OCI-LY1 (cell line): ENCODE results near the gene MYO19.

Experiments used
- H2AFZ ChIP-seq: fragments of 200-600 bp; sonication (generic), shearing (Covaris generic); 2 replicates; pipeline ENCODE4 v1.6.0; 2014; ENCODE audit warnings: antibody characterized with exemption, mild to moderate bottlenecking, low read length
- H3F3A ChIP-seq: fragments of 200-600 bp; sonication (generic), shearing (Covaris generic); 2 replicates; pipeline ENCODE4 v1.6.0; 2014; ENCODE audit warnings: mild to moderate bottlenecking, antibody characterized with exemption, low read length, moderate library complexity; ENCODE audit not compliant: insufficient read depth
- H3K27ac ChIP-seq: fragments of 200-600 bp; sonication (generic); 2 replicates; pipeline ENCODE4 v1.5.1; 2014; ENCODE audit warnings: low read length, mixed run types, mild to moderate bottlenecking, low read depth; ENCODE audit not compliant: poor library complexity, severe bottlenecking
- H3K27me3 ChIP-seq: fragments of 200-600 bp; sonication (generic); 2 replicates; pipeline ENCODE4 v1.6.0; 2014; ENCODE audit warnings: antibody characterized with exemption, mild to moderate bottlenecking, low read length, moderate library complexity; ENCODE audit not compliant: insufficient read depth
- H3K36me3 ChIP-seq: fragments of 200-600 bp; sonication (generic); 2 replicates; pipeline ENCODE4 v1.6.1; 2014; ENCODE audit warnings: mild to moderate bottlenecking, antibody characterized with exemption, low read length, moderate library complexity, mixed read lengths; ENCODE audit not compliant: insufficient read depth
- H3K4me1 ChIP-seq: fragments of 200-600 bp; sonication (generic); 2 replicates; pipeline ENCODE4 v1.5.1; 2014; ENCODE audit warnings: mild to moderate bottlenecking, low read length, moderate library complexity; ENCODE audit not compliant: insufficient read depth, severe bottlenecking
- H3K4me2 ChIP-seq: fragments of 200-600 bp; sonication (generic), shearing (Covaris generic); 2 replicates; pipeline ENCODE4 v1.6.1; 2014; ENCODE audit warnings: low read length
- H3K4me3 ChIP-seq: fragments of 200-600 bp; sonication (generic); 2 replicates; pipeline ENCODE4 v1.5.1; 2014; ENCODE audit warnings: low read length, low read depth, mild to moderate bottlenecking, mixed read lengths; ENCODE audit not compliant: poor library complexity, severe bottlenecking
- H3K79me2 ChIP-seq: fragments of 200-600 bp; shearing (Covaris generic); 2 replicates; pipeline ENCODE4 v1.6.1; 2016; ENCODE audit warnings: mixed run types, low read length, mixed read lengths; ENCODE audit not compliant: insufficient read depth
- H3K9ac ChIP-seq: fragments of 200-600 bp; sonication (generic), shearing (Covaris generic); 2 replicates; pipeline ENCODE4 v1.6.1; 2014; ENCODE audit warnings: mild to moderate bottlenecking, low read length, mixed read lengths
- H3K9me2 ChIP-seq: fragments of 200-600 bp; sonication (generic), shearing (Covaris generic); 2 replicates; pipeline ENCODE4 v1.6.1; 2014; ENCODE audit warnings: low read depth, mild to moderate bottlenecking, low read length, mixed read lengths
- H3K9me3 ChIP-seq: fragments of 200-600 bp; shearing (Covaris generic); 2 replicates; pipeline ENCODE4 v1.6.1; 2014; ENCODE audit warnings: low read length, mixed read lengths
- H4K20me1 ChIP-seq: fragments of 200-600 bp; sonication (generic), shearing (Covaris generic); 2 replicates; pipeline ENCODE4 v1.6.0; 2016; ENCODE audit warnings: mild to moderate bottlenecking, low read length; ENCODE audit not compliant: insufficient read depth
- CTCF ChIP-seq: fragments of 200-600 bp; sonication (generic), shearing (Covaris generic); IDR thresholded peaks from 2 replicates; pipeline ENCODE4 v1.5.1; 2017; ENCODE audit warnings: mild to moderate bottlenecking, antibody characterized with exemption, low read length, moderate library complexity, mixed read lengths
- EZH2 ChIP-seq: fragments of 200-600 bp; sonication (generic), shearing (Covaris generic); IDR thresholded peaks from 2 replicates; pipeline ENCODE4 v1.8.0; 2017; ENCODE audit warnings: borderline replicate concordance, mixed run types, mild to moderate bottlenecking, antibody characterized with exemption, low read length, moderate library complexity, mixed read lengths

MYO19 gene

GRCh38 chr17:36506249-36506826, 28.3 kb downstream of the MYO19 start:
- Histone ChIP-seq H3F3A (no peaks in the 10 kb centered on the region), H4K20me1 (no peaks in the 10 kb centered on the region)

GRCh38 chr17:36505171-36505570, 29.5 kb downstream of the MYO19 start:
- peaks cover 72% of the 10 kb centered on the region for H3K36me3 ChIP-seq

More at GRCh38 chr17:36506249-36506826, 28.3 kb downstream of the MYO19 start:
- Histone ChIP-seq H3K79me2 (no peaks in the 10 kb centered on the region), H3K27ac (no peak overlapping the region), H3K4me1 (no peaks in the 10 kb centered on the region), H3K27me3 (no peaks in the 10 kb centered on the region), H3K4me3 (no peak overlapping the region), H3K36me3 (peaks cover 67% of the 10 kb centered on the region), H3K9me2 (no peaks in the 10 kb centered on the region), H2AFZ (no peak overlapping the region), H3K4me2 (no peak overlapping the region), H3K9ac (no peak overlapping the region), H3K9me3 (no peaks in the 10 kb centered on the region)
- no peak for TF ChIP-seq CTCF
- no peak for TF ChIP-seq EZH2

GRCh38 chr17:36504156-36504545, 30.5 kb downstream of the MYO19 start:
- Histone ChIP-seq H3K9ac (no peak overlapping the region), H3K27me3 (no peaks in the 10 kb centered on the region)
- TF ChIP-seq CTCF (no peak), EZH2 (no peak)

More at GRCh38 chr17:36505171-36505570, 29.5 kb downstream of the MYO19 start:
- H3K9me3 ChIP-seq = no peaks in the 10 kb centered on the region
- H3K9me2 ChIP-seq = no peaks in the 10 kb centered on the region
- no peaks in the 10 kb centered on the region for H3K4me1 ChIP-seq
- H3K27me3 ChIP-seq = no peaks in the 10 kb centered on the region
- no peaks in the 10 kb centered on the region for H4K20me1 ChIP-seq
- H3K4me2 ChIP-seq = no peak overlapping the region
- TF ChIP-seq EZH2 (no peak), CTCF (no peak)
- H3F3A ChIP-seq = no peaks in the 10 kb centered on the region
- no peaks in the 10 kb centered on the region for H3K79me2 ChIP-seq
- H2AFZ ChIP-seq = no peak overlapping the region
- no peak overlapping the region for H3K27ac ChIP-seq
- no peak overlapping the region for H3K9ac ChIP-seq
- no peak overlapping the region for H3K4me3 ChIP-seq

More at GRCh38 chr17:36504156-36504545, 30.5 kb downstream of the MYO19 start:
- no peak overlapping the region for H3K4me2 ChIP-seq
- no peaks in the 10 kb centered on the region for H3K79me2 ChIP-seq
- H2AFZ ChIP-seq = no peak overlapping the region
- no peaks in the 10 kb centered on the region for H3K9me3 ChIP-seq
- no peaks in the 10 kb centered on the region for H3F3A ChIP-seq
- no peaks in the 10 kb centered on the region for H3K4me1 ChIP-seq
- H4K20me1 ChIP-seq = no peaks in the 10 kb centered on the region
- peaks cover 67% of the 10 kb centered on the region for H3K36me3 ChIP-seq
- no peak overlapping the region for H3K4me3 ChIP-seq
- no peak overlapping the region for H3K27ac ChIP-seq
- H3K9me2 ChIP-seq = no peaks in the 10 kb centered on the region
